Measurements from ENCODE around the gene PTPRCAP.

GRCh38 chr11:67441731-67442351 lies 4.4 kb upstream of the PTPRCAP start:
- TF ChIP-seq CTCF (conservative IDR thresholded peaks at IDR 0.05; ENCODE audit: low read length) (no peak), EZH2phosphoT487 (IDR thresholded peaks at IDR 0.05; ENCODE audit: borderline replicate concordance) (no peak)

All from Loucy (cell line).